ENCODE measurements around the gene PRR35.

Gene PRR35

GRCh38 chr16:527015-527903, 32.9 kb upstream of the PRR35 start, which contains the start of gene CAPN15:
TSS of gene CAPN15 (plus strand) at chr16:527712. CDS start at chr16:546839, 19,127 bp downstream.
- peak; percentile 72 to 84 (median 81) for DNase-seq (ENCODE audit: low read depth in 2 of 3, low spot score in 2 of 3)

GRCh38 chr16:528111-529011, 31.8 kb upstream of the PRR35 start:
- peak; percentile 18 to 23 (median 20) for DNase-seq (ENCODE audit: low read depth in 2 of 3, low spot score in 2 of 3)

GRCh38 chr16:529012-529575, 31.1 kb upstream of the PRR35 start:
- DNase-seq (ENCODE audit: low read depth in 2 of 3, low spot score in 2 of 3), result no peak

- DNase-seq (ENCODE audit: low read depth in 2 of 3, low spot score in 2 of 3), result no peak
Measured at GRCh38 chr16:530111-530817, 29.9 kb upstream of the PRR35 start.

GRCh38 chr16:531494-532125, 28.6 kb upstream of the PRR35 start:
- DNase-seq (ENCODE audit: low read depth in 2 of 3, low spot score in 2 of 3), result no peak

- DNase-seq (ENCODE audit: low read depth in 2 of 3, low spot score in 2 of 3), result no peak
Measured at GRCh38 chr16:533391-534123, 26.6 kb upstream of the PRR35 start.

- DNase-seq (ENCODE audit: low read depth in 2 of 3, low spot score in 2 of 3), result no peak
Measured at GRCh38 chr16:534135-534534, 26.1 kb upstream of the PRR35 start.

- no peak for DNase-seq (ENCODE audit: low read depth in 2 of 3, low spot score in 2 of 3)
Measured at GRCh38 chr16:534856-535445, 25.2 kb upstream of the PRR35 start.

- no peak for DNase-seq (ENCODE audit: low read depth in 2 of 3, low spot score in 2 of 3)
Measured at GRCh38 chr16:535446-536405, 24.5 kb upstream of the PRR35 start.

- DNase-seq (ENCODE audit: low read depth in 2 of 3, low spot score in 2 of 3), result no peak
Measured at GRCh38 chr16:536746-537145, 23.4 kb upstream of the PRR35 start.

- no peak for DNase-seq (ENCODE audit: low read depth in 2 of 3, low spot score in 2 of 3)
Measured at GRCh38 chr16:537415-538335, 22.5 kb upstream of the PRR35 start.

- no peak for DNase-seq (ENCODE audit: low read depth in 2 of 3, low spot score in 2 of 3)
Measured at GRCh38 chr16:539901-540530, 20.2 kb upstream of the PRR35 start.

- no peak for DNase-seq (ENCODE audit: low read depth in 2 of 3, low spot score in 2 of 3)
Measured at GRCh38 chr16:540645-541340, 19.4 kb upstream of the PRR35 start.

- no peak for DNase-seq (ENCODE audit: low read depth in 2 of 3, low spot score in 2 of 3)
Measured at GRCh38 chr16:543301-544164, 16.7 kb upstream of the PRR35 start.

GRCh38 chr16:544517-544916, 15.7 kb upstream of the PRR35 start:
- DNase-seq (ENCODE audit: low read depth in 2 of 3, low spot score in 2 of 3), result no peak

Data from activated CD8-positive, alpha-beta memory T cell treated with anti-CD3 and anti-CD28 coated beads for 48 hours (primary cell).